ENCODE data around the gene RUFY1.

- TF ChIP-seq POLR2A (IDR thresholded peaks at IDR 0.05), result no peak
- TF ChIP-seq, protein P1, sequence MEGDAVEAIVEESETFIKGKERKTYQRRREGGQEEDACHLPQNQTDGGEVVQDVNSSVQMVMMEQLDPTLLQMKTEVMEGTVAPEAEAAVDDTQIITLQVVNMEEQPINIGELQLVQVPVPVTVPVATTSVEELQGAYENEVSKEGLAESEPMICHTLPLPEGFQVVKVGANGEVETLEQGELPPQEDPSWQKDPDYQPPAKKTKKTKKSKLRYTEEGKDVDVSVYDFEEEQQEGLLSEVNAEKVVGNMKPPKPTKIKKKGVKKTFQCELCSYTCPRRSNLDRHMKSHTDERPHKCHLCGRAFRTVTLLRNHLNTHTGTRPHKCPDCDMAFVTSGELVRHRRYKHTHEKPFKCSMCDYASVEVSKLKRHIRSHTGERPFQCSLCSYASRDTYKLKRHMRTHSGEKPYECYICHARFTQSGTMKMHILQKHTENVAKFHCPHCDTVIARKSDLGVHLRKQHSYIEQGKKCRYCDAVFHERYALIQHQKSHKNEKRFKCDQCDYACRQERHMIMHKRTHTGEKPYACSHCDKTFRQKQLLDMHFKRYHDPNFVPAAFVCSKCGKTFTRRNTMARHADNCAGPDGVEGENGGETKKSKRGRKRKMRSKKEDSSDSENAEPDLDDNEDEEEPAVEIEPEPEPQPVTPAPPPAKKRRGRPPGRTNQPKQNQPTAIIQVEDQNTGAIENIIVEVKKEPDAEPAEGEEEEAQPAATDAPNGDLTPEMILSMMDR (IDR thresholded peaks at IDR 0.05), result no peak
- TF ChIP-seq EP300 (IDR thresholded peaks at IDR 0.05), result no peak
These were observed 3.5 kb downstream of the RUFY1 start for GRCh38 chr5:179553875-179554274.

All from ovary (tissue), 3 donors.